Lower leg skin (tissue), 3 donors: ENCODE data around the gene TGFBI.

Source experiments
- CTCF ChIP-seq, 3 donors: fragments of 450-650 bp; IDR thresholded peaks; one replicate each; pipeline ENCODE4 v1.5.1; 2016; ENCODE audit warnings: antibody characterized with exemption in 3 of 3, mild to moderate bottlenecking in 3 of 3, moderate library complexity in 2 of 3
- POLR2A ChIP-seq, 2 donors: fragments of 450-650 bp; IDR thresholded peaks; one replicate each; pipeline ENCODE4 v1.6.1; 2016 to 2017; ENCODE audit warnings: antibody characterized with exemption in 2 of 2, mild to moderate bottlenecking in 1 of 2, moderate library complexity in 1 of 2

DNA sequence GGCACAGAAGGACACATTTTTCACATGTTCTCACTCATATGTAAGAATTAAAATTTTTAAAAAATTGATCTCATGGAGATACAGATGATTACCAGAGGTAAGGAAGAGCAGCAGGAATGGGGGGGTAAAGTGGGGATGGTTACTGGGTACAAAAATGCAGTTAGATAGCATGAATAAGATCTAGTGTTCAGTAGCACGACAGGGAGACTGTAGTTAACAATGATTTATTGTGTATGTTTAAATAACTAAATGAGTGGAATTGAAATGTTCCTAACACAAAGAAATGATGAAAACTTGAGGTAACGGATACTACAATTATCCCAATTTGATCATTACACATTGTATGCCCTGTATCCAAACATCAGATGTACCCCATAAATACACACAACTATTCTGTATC is 15.2 kb upstream of the TGFBI start:
- TF ChIP-seq CTCF (IDR thresholded peaks at IDR 0.05) (no peak), POLR2A (IDR thresholded peaks at IDR 0.05) (no peak)
